HepG2 (cell line): ENCODE data around the gene SLCO3A1. TPM values are rescaled to one million over a fixed set of nuclear protein-coding genes. Genes with fewer than 3 reads are reported as not detected.
A peak's percentile ranks its signal among the peaks of the same experiment; 100 is the strongest.

Experiments
- AGO2 ChIP-seq: fragments of 200-400 bp; formaldehyde crosslinking; optimal IDR thresholded peaks from 2 replicates; pipeline ENCODE3; 2017; ENCODE audit warnings: mild to moderate bottlenecking, low read depth, low read length, moderate library complexity
- CHD4 ChIP-seq: fragments of 200-600 bp; sonication (generic); IDR thresholded peaks from 2 replicates; pipeline ENCODE4 v1.7.0; 2017; ENCODE audit warnings: mild to moderate bottlenecking, low read length, borderline replicate concordance
- DBP ChIP-seq: sonication (generic); formaldehyde crosslinking; IDR thresholded peaks from 2 replicates; pipeline ENCODE4 v1.4.0; 2020; ENCODE audit warnings: missing genetic modification reagents; ENCODE audit errors: not compliant biosample characterization
- DMAP1 ChIP-seq: IDR thresholded peaks from 2 replicates; pipeline ENCODE4 v1.6.1; 2016
- DPF2 ChIP-seq: sonication (generic); formaldehyde crosslinking; IDR thresholded peaks from 2 replicates; pipeline ENCODE4 v1.4.0; 2020; ENCODE audit warnings: mild to moderate bottlenecking, low read depth, missing genetic modification reagents, borderline replicate concordance
- ETV5 ChIP-seq: IDR thresholded peaks from 2 replicates; pipeline ENCODE4 v1.6.1; 2018; ENCODE audit warnings: missing biosample characterization, missing genetic modification reagents, inconsistent platforms, borderline replicate concordance
- GABPA ChIP-seq, 2 experiments: IDR thresholded peaks; 2 replicates each; pipeline ENCODE4 v1.6.1; 2011 to 2016; ENCODE audit warnings: low read depth in 2 of 2, low read length in 1 of 2, missing biosample characterization in 1 of 2, missing genetic modification characterization in 1 of 2
- HNRNPUL1 ChIP-seq: fragments of 200-400 bp; formaldehyde crosslinking; IDR thresholded peaks from 2 replicates; pipeline ENCODE4 v1.6.1; 2017; ENCODE audit warnings: low read depth, mild to moderate bottlenecking, low read length, moderate library complexity
- IRX3 ChIP-seq: sonication (generic); formaldehyde crosslinking; IDR thresholded peaks from 2 replicates; pipeline ENCODE4 v1.8.1; 2023; ENCODE audit warnings: mild to moderate bottlenecking, low read depth, missing genetic modification reagents, borderline replicate concordance
- MBNL3 ChIP-seq: fragments of 250-450 bp; sonication (Bioruptor Pico); conservative IDR thresholded peaks from 2 replicates; pipeline ENCODE4 v1.8.0; 2022; ENCODE audit warnings: mild to moderate bottlenecking, inconsistent platforms
- NCOA5 ChIP-seq: sonication (generic); formaldehyde crosslinking; IDR thresholded peaks from 2 replicates; pipeline ENCODE4 v1.4.0; 2020; ENCODE audit warnings: missing genetic modification reagents
- NFRKB ChIP-seq: fragments of 450-650 bp; IDR thresholded peaks from 2 replicates; pipeline ENCODE4 v1.6.1; 2017
- PBX3 ChIP-seq: sonication (generic); formaldehyde crosslinking; IDR thresholded peaks from 2 replicates; pipeline ENCODE4 v1.8.1; 2023; ENCODE audit warnings: missing genetic modification reagents, inconsistent platforms, borderline replicate concordance
- PCBP1 ChIP-seq: fragments of 200-400 bp; formaldehyde crosslinking; IDR thresholded peaks from 2 replicates; pipeline ENCODE4 v1.6.1; 2017; ENCODE audit warnings: mild to moderate bottlenecking, low read depth, low read length, borderline replicate concordance
- SIN3A ChIP-seq: IDR thresholded peaks from 2 replicates; pipeline ENCODE4 v1.6.1; 2011; ENCODE audit warnings: low read depth, mild to moderate bottlenecking, control low read depth, low read length, borderline replicate concordance
- SMC3 ChIP-seq: IDR thresholded peaks from 2 replicates; pipeline ENCODE4 v1.6.1; 2011; ENCODE audit warnings: low read length, improper control_type of control experiment
- SP5 ChIP-seq: IDR thresholded peaks from 2 replicates; pipeline ENCODE4 v1.6.1; 2016; ENCODE audit warnings: low read depth, borderline replicate concordance
- THAP8 ChIP-seq: sonication (generic); formaldehyde crosslinking; IDR thresholded peaks from 2 replicates; pipeline ENCODE4 v1.5.1; 2020; ENCODE audit warnings: missing genetic modification reagents, mild to moderate bottlenecking, borderline replicate concordance
- YEATS4 ChIP-seq: sonication (generic); formaldehyde crosslinking; IDR thresholded peaks from 2 replicates; pipeline ENCODE4 v1.4.0; 2020; ENCODE audit warnings: missing genetic modification reagents, borderline replicate concordance
- ZBTB8A ChIP-seq: sonication (generic); formaldehyde crosslinking; IDR thresholded peaks from 2 replicates; pipeline ENCODE4 v1.4.0; 2020; ENCODE audit warnings: mild to moderate bottlenecking, low read depth, missing genetic modification reagents, borderline replicate concordance
- ZMYM4 ChIP-seq: sonication (generic); formaldehyde crosslinking; IDR thresholded peaks from 2 replicates; pipeline ENCODE4 v1.8.1; 2023; ENCODE audit warnings: mild to moderate bottlenecking, missing genetic modification reagents
- ZNF121 ChIP-seq: sonication (generic); formaldehyde crosslinking; IDR thresholded peaks from 2 replicates; pipeline ENCODE4 v1.5.0; 2020; ENCODE audit warnings: mild to moderate bottlenecking, missing genetic modification reagents
- ZNF224 ChIP-seq: sonication (generic); formaldehyde crosslinking; IDR thresholded peaks from 2 replicates; pipeline ENCODE4 v1.5.0; 2020; ENCODE audit warnings: mild to moderate bottlenecking, missing genetic modification reagents
- ZNF280B ChIP-seq: sonication (generic); formaldehyde crosslinking; IDR thresholded peaks from 2 replicates; pipeline ENCODE4 v1.5.0; 2020; ENCODE audit warnings: missing genetic modification reagents, mild to moderate bottlenecking, borderline replicate concordance
- ZNF501 ChIP-seq: sonication (generic); formaldehyde crosslinking; IDR thresholded peaks from 2 replicates; pipeline ENCODE4 v1.5.1; 2020; ENCODE audit warnings: mild to moderate bottlenecking, moderate library complexity, missing genetic modification reagents
- ZNF552 ChIP-seq: sonication (generic); formaldehyde crosslinking; IDR thresholded peaks from 2 replicates; pipeline ENCODE4 v1.9.0; 2022; ENCODE audit warnings: missing genetic modification reagents, mild to moderate bottlenecking, borderline replicate concordance
- ZNF883 ChIP-seq: sonication (generic); formaldehyde crosslinking; IDR thresholded peaks from 2 replicates; pipeline ENCODE4 v1.5.1; 2020; ENCODE audit warnings: mild to moderate bottlenecking, missing genetic modification reagents; ENCODE audit errors: not compliant biosample characterization
- ZSCAN25 ChIP-seq: sonication (generic); formaldehyde crosslinking; IDR thresholded peaks from 2 replicates; pipeline ENCODE4 v1.8.0; 2022; ENCODE audit warnings: mild to moderate bottlenecking, missing genetic modification reagents
- polyA plus RNA-seq, 8 experiments: library from polyadenylated mRNA; depleted of rRNA in 3 of 8; stranded (reverse) in 7 of 8; unstranded in 1 of 8; fragments of >200 nt; fragmentation: Illumina TruSeq in 4 of 8; extraction: Trizol in 4 of 8; gene quantifications; 2 replicates each; pipeline versions ENCODE4 v1.2.1 to v1.2.3, GENCODE V29; 2011 to 2016; ENCODE audit warnings: low read depth in 4 of 8, missing spikeins in 1 of 8, mixed read lengths in 1 of 8; ENCODE audit not compliant: insufficient read depth in 1 of 8
- total RNA-seq, 5 experiments: library from RNA; depleted of rRNA; stranded (reverse); fragments of >200 nt; fragmentation: Illumina TruSeq; extraction: Trizol; gene quantifications; 2 replicates each; pipeline ENCODE4 v1.2.3, GENCODE V29; 2016; ENCODE audit warnings: low read depth in 1 of 5

SLCO3A1 gene
- total and polyA plus RNA-seq, 2 of the 13 experiments (the other 11 are each of a cell fraction or from before 2014, with no cell fraction given): 0.02 TPM; not detected in 1

- TF ChIP-seq THAP8 (CRISPR knock-in tag) (no peak), SP5 (CRISPR knock-in tag) (no peak), GABPA (IDR thresholded peaks at IDR 0.05; ENCODE audit: low read depth, low read length) (no peak), GABPA (CRISPR knock-in tag; IDR thresholded peaks at IDR 0.05; ENCODE audit: low read depth) (no peak), PBX3 (CRISPR knock-in tag) (no peak), DMAP1 (peak; percentile 20; the same call in 1 of the 2 replicates), SMC3 (no peak; the same call in none of the 2 replicates), PCBP1 (no peak), NFRKB (no peak), ZMYM4 (CRISPR knock-in tag) (peak; percentile 53; the same call in 1 of the 2 replicates), ZNF501 (no peak), ZNF121 (CRISPR knock-in tag) (no peak), IRX3 (CRISPR knock-in tag) (no peak), YEATS4 (peak; percentile 25; the same call in 1 of the 2 replicates), SIN3A (no peak), ZNF280B (CRISPR knock-in tag) (no peak), AGO2 (no peak), NCOA5 (CRISPR knock-in tag) (no peak), ETV5 (CRISPR knock-in tag) (no peak), CHD4 (no peak), ZSCAN25 (CRISPR knock-in tag) (no peak), HNRNPUL1 (no peak), ZNF224 (CRISPR knock-in tag) (no peak), DBP (CRISPR knock-in tag) (no peak), MBNL3 (CRISPR knock-in tag) (no peak), ZNF552 (CRISPR knock-in tag) (no peak), DPF2 (CRISPR knock-in tag) (no peak; the same call in 1 of the 2 replicates), ZNF883 (no peak), ZBTB8A (CRISPR knock-in tag) (no peak)
Measured at GRCh38 chr15:92170897-92171296, 317.4 kb downstream of the SLCO3A1 start (continued).
